HCT116 (cell line): Measurements from ENCODE around the gene PCTP. TPM values are rescaled to one million over a fixed set of nuclear protein-coding genes. Genes with fewer than 3 reads are reported as not detected.

Experiments used
- ATAC-seq: fragments of 200-7000 bp; cut with Tn5 transposase; 2 replicates; pipeline ENCODE4 v1.9.1; 2020; ENCODE audit warnings: mild to moderate bottlenecking, moderate library complexity
- BruUV-seq: library from RNA; stranded (reverse); fragments of 400-500 nt; replicated peaks from 2 replicates; lab custom pipeline; 2021; lab: Mats Ljungman, UMichigan
- CTCF ChIA-PET: fragments of 300-600 bp; sonication (Branson Sonifier 250); formaldehyde crosslinking; loops from one replicate; lab custom pipeline; 2021; ENCODE audit warnings: antibody characterized with exemption; lab: Charles Lee
- POLR2A ChIA-PET: fragments of 300-600, 350-600 bp; sonication (Branson Sonifier 250); formaldehyde crosslinking; loops from one replicate; lab custom pipeline; 2021; ENCODE audit warnings: antibody characterized with exemption; lab: Charles Lee
- RAD21 ChIA-PET, 2 experiments: fragments of 300-600 bp; sonication (Branson Sonifier 250); formaldehyde crosslinking; loops; one replicate each; lab custom pipeline; 2023; ENCODE audit warnings: low total read pairs in 2 of 2; ENCODE audit not compliant: uncharacterized antibody in 2 of 2, unreplicated experiment in 2 of 2, low non-redundant PET in 1 of 2; lab: Charles Lee
- DNase-seq: peaks from one replicate; pipeline ENCODE4 v3.0.0-alpha.2; 2010; ENCODE audit warnings: low read depth, low spot score
- H2AFZ ChIP-seq: fragments of 200-600 bp; shearing (Covaris generic), sonication (generic); 2 replicates; pipeline ENCODE4 v1.6.1; 2017; ENCODE audit warnings: low read depth, mixed run types, mixed read lengths, antibody characterized with exemption, low read length; ENCODE audit not compliant: poor library complexity, severe bottlenecking
- H3K27ac ChIP-seq: 2 replicates; pipeline ENCODE4 v1.5.1; 2012; ENCODE audit warnings: low read depth, low read length
- H3K27me3 ChIP-seq: fragments of 200-600 bp; sonication (generic); 2 replicates; pipeline ENCODE4 v1.6.1; 2016; ENCODE audit warnings: mixed run types, low read length, mixed read lengths; ENCODE audit not compliant: insufficient read depth
- H3K36me3 ChIP-seq, 2 experiments: fragments of 200-500 bp in 1 of 2; fragments of 200-600 bp in 1 of 2; sonication (Bioruptor generic) in 1 of 2; sonication (generic) in 1 of 2; 2 replicates each; pipeline versions ENCODE4 v1.5.1 to v1.6.1; 2014 to 2016; ENCODE audit warnings: low read length in 2 of 2, inconsistent platforms in 1 of 2, mixed read lengths in 1 of 2, mixed run types in 1 of 2; ENCODE audit not compliant: insufficient read depth in 2 of 2, control insufficient read depth in 1 of 2
- H3K4me1 ChIP-seq, 2 experiments: fragments of 200-600 bp in 1 of 2; sonication (generic) in 1 of 2; 2 replicates each; pipeline versions ENCODE4 v1.5.1 to v1.6.1; 2012 to 2017; ENCODE audit warnings: low read length in 2 of 2, inconsistent platforms in 1 of 2, mild to moderate bottlenecking in 1 of 2, mixed read lengths in 1 of 2, mixed run types in 1 of 2, moderate library complexity in 1 of 2; ENCODE audit not compliant: insufficient read depth in 2 of 2, control insufficient read depth in 1 of 2
- H3K4me2 ChIP-seq: fragments of 200-600 bp; sonication (generic); 2 replicates; pipeline ENCODE4 v1.6.1; 2017; ENCODE audit warnings: mixed run types, low read length, mixed read lengths
- H3K4me3 ChIP-seq, 2 experiments: fragments of 200-600 bp in 1 of 2; sonication (generic) in 1 of 2; replicated peaks in 1 of 2; 2 replicates each; pipeline ENCODE4 v1.5.1; 2011 to 2016; ENCODE audit warnings: low read length in 2 of 2, control low read depth in 1 of 2, low read depth in 1 of 2, mild to moderate bottlenecking in 1 of 2, mixed read lengths in 1 of 2, mixed run types in 1 of 2
- H3K79me2 ChIP-seq: fragments of 200-600 bp; sonication (generic); 2 replicates; pipeline ENCODE4 v1.6.1; 2017; ENCODE audit warnings: mild to moderate bottlenecking, mixed run types, low read length, moderate library complexity, mixed read lengths; ENCODE audit not compliant: insufficient read depth
- H3K9ac ChIP-seq: fragments of 200-600 bp; sonication (generic); 2 replicates; pipeline ENCODE4 v1.6.1; 2016; ENCODE audit warnings: low read length, mixed read lengths
- H3K9me2 ChIP-seq: fragments of 200-600 bp; sonication (generic), shearing (Covaris generic); 2 replicates; pipeline ENCODE4 v1.6.1; 2017; ENCODE audit warnings: mixed run types, mild to moderate bottlenecking, moderate library complexity; ENCODE audit not compliant: insufficient read depth
- H3K9me3 ChIP-seq, 2 experiments: fragments of 200-500 bp in 1 of 2; fragments of 200-600 bp in 1 of 2; sonication (Bioruptor generic) in 1 of 2; sonication (generic) in 1 of 2; 2 replicates each; pipeline ENCODE4 v1.6.1; 2014 to 2017; ENCODE audit warnings: low read length in 2 of 2, mixed read lengths in 2 of 2, inconsistent platforms in 1 of 2, low read depth in 1 of 2, mild to moderate bottlenecking in 1 of 2, mixed run types in 1 of 2, moderate library complexity in 1 of 2; ENCODE audit not compliant: control insufficient read depth in 1 of 2, insufficient read depth in 1 of 2
- H4K20me1 ChIP-seq: fragments of 200-600 bp; sonication (generic), shearing (Covaris generic); 2 replicates; pipeline ENCODE4 v1.6.1; 2017; ENCODE audit warnings: mixed run types, mild to moderate bottlenecking, moderate library complexity; ENCODE audit not compliant: insufficient read depth
- CEBPB ChIP-seq: IDR thresholded peaks from 2 replicates; pipeline ENCODE4 v1.6.1; 2012; ENCODE audit warnings: low read depth
- CTCF ChIP-seq, 3 experiments: fragments of 200-600 bp in 1 of 3; sonication (generic) in 1 of 3; IDR thresholded peaks in 2 of 3; conservative IDR thresholded peaks in 1 of 3; 2 replicates each; pipeline ENCODE4 v1.5.1; 2012 to 2017; ENCODE audit warnings: low read depth in 2 of 3, low read length in 2 of 3, antibody characterized with exemption in 1 of 3, borderline replicate concordance in 1 of 3, control low read depth in 1 of 3, mild to moderate bottlenecking in 1 of 3, mixed read lengths in 1 of 3, mixed run types in 1 of 3, moderate library complexity in 1 of 3; ENCODE audit not compliant: insufficient read depth in 1 of 3
- EZH2 ChIP-seq: fragments of 200-600 bp; sonication (generic); IDR thresholded peaks from 2 replicates; pipeline ENCODE4 v1.6.1; 2017; ENCODE audit warnings: antibody characterized with exemption, mixed run types
- FOSL1 ChIP-seq: IDR thresholded peaks from 2 replicates; pipeline ENCODE4 v1.6.1; 2012; ENCODE audit warnings: low read depth
- JUND ChIP-seq: IDR thresholded peaks from 2 replicates; pipeline ENCODE4 v1.6.1; 2012
- POLR2A ChIP-seq: IDR thresholded peaks from 2 replicates; pipeline ENCODE4 v1.7.0; 2011; ENCODE audit warnings: borderline replicate concordance; ENCODE audit not compliant: insufficient read depth, insufficient read length; ENCODE audit errors: extremely low read depth
- RAD21 ChIP-seq: IDR thresholded peaks from 2 replicates; pipeline ENCODE4 v1.6.1; 2012; ENCODE audit warnings: low read depth, mild to moderate bottlenecking
- SP1 ChIP-seq: IDR thresholded peaks from 2 replicates; pipeline ENCODE4 v1.6.1; 2012; ENCODE audit warnings: low read depth
- SRF ChIP-seq: IDR thresholded peaks from 2 replicates; pipeline ENCODE4 v1.6.1; 2012; ENCODE audit warnings: low read depth
- TCF7L2 ChIP-seq: IDR thresholded peaks from 2 replicates; pipeline ENCODE4 v1.7.0; 2011; ENCODE audit warnings: borderline replicate concordance, inconsistent platforms; ENCODE audit not compliant: insufficient read depth, insufficient read length; ENCODE audit errors: extremely low read depth
- ZFX ChIP-seq: fragments of 450-650 bp; IDR thresholded peaks from 2 replicates; pipeline ENCODE4 v1.6.1; 2017
- intact Hi-C: fragments of 100-400 bp; cut with micrococcal nuclease; formaldehyde crosslinking; loops from 2 replicates; pipeline ENCODE4 v1.10.0; 2022
- total RNA-seq: library from RNA; stranded (reverse); gene quantifications from one replicate; pipeline ENCODE4 v1.2.1, GENCODE V29; 2021; ENCODE audit not compliant: unreplicated experiment
- TF ChIP-seq, protein P1 (sequence below): IDR thresholded peaks from 2 replicates; pipeline ENCODE4 v1.6.1; 2011; ENCODE audit warnings: mild to moderate bottlenecking, low read length, moderate library complexity; ENCODE audit not compliant: insufficient replicate concordance; ENCODE audit errors: extremely low read depth
- TF ChIP-seq, protein P2 (sequence below): IDR thresholded peaks from 2 replicates; pipeline ENCODE4 v1.6.1; 2012
- TF ChIP-seq, protein P3 (sequence below): IDR thresholded peaks from 2 replicates; pipeline ENCODE4 v1.6.1; 2012

The PCTP gene
- total RNA-seq, 1 experiment from 2014 or later: 16.3 TPM

GRCh38 chr17:55730380-55730779, 20.5 kb upstream of the PCTP start:
- no peak overlapping the region for H2AFZ ChIP-seq
- peaks cover 65% of the 10 kb centered on the region; the same call in 1 of the 2 replicates for H3K27me3 ChIP-seq
- no peaks in the 10 kb centered on the region for H3K9me3 ChIP-seq
- intact Hi-C loops: no loop called here
- H4K20me1 ChIP-seq: no peaks in the 10 kb centered on the region
- ATAC-seq (no peak), DNase-seq (no peak)
- no peak overlapping the region for H3K4me3 ChIP-seq
- RAD21 ChIA-PET: no interaction called here
- CTCF ChIA-PET: no interaction called here
- TF ChIP-seq FOSL1 (no peak), RAD21 (no peak), TCF7L2 (no peak), CEBPB (no peak), SRF (no peak), SP1 (no peak), ZFX (no peak), JUND (no peak), EZH2 (no peak), POLR2A (no peak), CTCF (IDR thresholded peaks at IDR 0.05 in 2 of 3, conservative IDR thresholded peaks at IDR 0.05 in 1 of 3; ENCODE audit: borderline replicate concordance in 1 of 3, insufficient read depth in 1 of 3, low read depth in 2 of 3, low read length in 2 of 3) (no peak)
- TF ChIP-seq, protein P1, sequence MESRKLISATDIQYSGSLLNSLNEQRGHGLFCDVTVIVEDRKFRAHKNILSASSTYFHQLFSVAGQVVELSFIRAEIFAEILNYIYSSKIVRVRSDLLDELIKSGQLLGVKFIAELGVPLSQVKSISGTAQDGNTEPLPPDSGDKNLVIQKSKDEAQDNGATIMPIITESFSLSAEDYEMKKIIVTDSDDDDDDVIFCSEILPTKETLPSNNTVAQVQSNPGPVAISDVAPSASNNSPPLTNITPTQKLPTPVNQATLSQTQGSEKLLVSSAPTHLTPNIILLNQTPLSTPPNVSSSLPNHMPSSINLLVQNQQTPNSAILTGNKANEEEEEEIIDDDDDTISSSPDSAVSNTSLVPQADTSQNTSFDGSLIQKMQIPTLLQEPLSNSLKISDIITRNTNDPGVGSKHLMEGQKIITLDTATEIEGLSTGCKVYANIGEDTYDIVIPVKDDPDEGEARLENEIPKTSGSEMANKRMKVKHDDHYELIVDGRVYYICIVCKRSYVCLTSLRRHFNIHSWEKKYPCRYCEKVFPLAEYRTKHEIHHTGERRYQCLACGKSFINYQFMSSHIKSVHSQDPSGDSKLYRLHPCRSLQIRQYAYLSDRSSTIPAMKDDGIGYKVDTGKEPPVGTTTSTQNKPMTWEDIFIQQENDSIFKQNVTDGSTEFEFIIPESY: no peak
- TF ChIP-seq, protein P2, sequence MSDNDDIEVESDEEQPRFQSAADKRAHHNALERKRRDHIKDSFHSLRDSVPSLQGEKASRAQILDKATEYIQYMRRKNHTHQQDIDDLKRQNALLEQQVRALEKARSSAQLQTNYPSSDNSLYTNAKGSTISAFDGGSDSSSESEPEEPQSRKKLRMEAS: no peak
- TF ChIP-seq, protein P3, sequence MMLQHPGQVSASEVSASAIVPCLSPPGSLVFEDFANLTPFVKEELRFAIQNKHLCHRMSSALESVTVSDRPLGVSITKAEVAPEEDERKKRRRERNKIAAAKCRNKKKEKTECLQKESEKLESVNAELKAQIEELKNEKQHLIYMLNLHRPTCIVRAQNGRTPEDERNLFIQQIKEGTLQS: no peak
- no peak overlapping the region for H3K4me2 ChIP-seq
- no peaks in the 10 kb centered on the region for H3K36me3 ChIP-seq
- POLR2A ChIA-PET: interaction anchor here (1.1 kb wide), 1 partner anchor 12 kb away, joined by 5 read pairs; no protein-coding TSS in a partner anchor
- H3K9ac ChIP-seq: no peak overlapping the region
- no peak overlapping the region for H3K27ac ChIP-seq
- H3K4me1 ChIP-seq: peaks cover 0 to 3% of the 10 kb centered on the region in 2 experiments; a peak in 1 of 4 replicates
- H3K79me2 ChIP-seq: no peaks in the 10 kb centered on the region
- no TSS peak for BruUV-seq
- H3K9me2 ChIP-seq: no peaks in the 10 kb centered on the region
